Stomach (tissue), 4 donors: ENCODE results near the gene NAT8.

Source experiments
- CTCF ChIP-seq, 7 experiments: fragments of 450-650 bp in 4 of 7; fragments of 200-600 bp in 3 of 7; sonication (generic) in 3 of 7; IDR thresholded peaks; one replicate each; pipeline ENCODE4 v1.5.1; 2016 to 2019; ENCODE audit warnings: antibody characterized with exemption in 7 of 7, control low read depth in 2 of 7, mild to moderate bottlenecking in 1 of 7
- POLR2A ChIP-seq, 4 donors: fragments of 450-650 bp; IDR thresholded peaks; one replicate each; pipeline ENCODE4 v1.6.1; 2016; ENCODE audit warnings: antibody characterized with exemption in 4 of 4, control low read depth in 2 of 4, mild to moderate bottlenecking in 1 of 4, moderate library complexity in 1 of 4

- TF ChIP-seq CTCF (IDR thresholded peaks at IDR 0.05) (no peak), POLR2A (IDR thresholded peaks at IDR 0.05) (no peak)
Observed at GRCh38 chr2:73640511-73640911, 1.7 kb downstream of the NAT8 start.
